Esophagus (tissue), 2 donors: ENCODE measurements around the gene MAN1A1. TPM values are rescaled to one million over a fixed set of nuclear protein-coding genes. Genes with fewer than 3 reads are reported as not detected.

Experiments used
- H3K27ac ChIP-seq, 2 donors: one replicate each; pipeline ENCODE4 v1.5.1; 2013; ENCODE audit warnings: low read depth in 2 of 2, mild to moderate bottlenecking in 2 of 2, inconsistent platforms in 1 of 2, low read length in 1 of 2, moderate library complexity in 1 of 2
- H3K27me3 ChIP-seq, 2 donors: one replicate each; pipeline ENCODE4 v1.6.1; 2013; ENCODE audit warnings: low read length in 2 of 2, control low read depth in 1 of 2, mild to moderate bottlenecking in 1 of 2; ENCODE audit not compliant: insufficient read depth in 2 of 2, control insufficient read depth in 1 of 2
- H3K36me3 ChIP-seq, 2 donors: one replicate each; pipeline ENCODE4 v1.6.1; 2013; ENCODE audit warnings: low read length in 1 of 2; ENCODE audit not compliant: control insufficient read depth in 2 of 2, insufficient read depth in 2 of 2
- H3K4me1 ChIP-seq, 2 donors: one replicate each; pipeline ENCODE4 v1.6.1; 2013; ENCODE audit warnings: low read length in 1 of 2; ENCODE audit not compliant: control insufficient read depth in 2 of 2, insufficient read depth in 2 of 2
- H3K4me3 ChIP-seq, 2 donors: one replicate each; pipeline ENCODE4 v1.5.1; 2013; ENCODE audit warnings: low read length in 2 of 2, mild to moderate bottlenecking in 2 of 2, low read depth in 1 of 2, moderate library complexity in 1 of 2
- H3K9me3 ChIP-seq, 2 donors: one replicate each; pipeline ENCODE4 v1.6.1; 2013; ENCODE audit warnings: mild to moderate bottlenecking in 2 of 2, low read depth in 1 of 2, low read length in 1 of 2, moderate library complexity in 1 of 2; ENCODE audit not compliant: control insufficient read depth in 2 of 2, insufficient read depth in 1 of 2
- WGBS, 2 donors: extraction: QIAGEN DNeasy Blood & Tissue Kit; methylation state at CpG; one replicate each; pipeline ENCODE4 v1.1.7; 2013; 5-methylcytosine and 5-hydroxymethylcytosine counted together
- polyA plus RNA-seq, 2 donors: library from polyadenylated mRNA; stranded (reverse); fragments of 200-250 nt; gene quantifications; one replicate each; pipeline ENCODE4 v1.2.3, GENCODE V29; 2013
- donor health status: healthy with polysubstance abuse.
- donor health status: Bipolar disorder and iron deficiency.

Gene MAN1A1
- polyA plus RNA-seq, 2 donors, result 2.0 to 5.3 TPM

- Histone ChIP-seq H3K27me3 (no peaks in the 10 kb centered on the region), H3K4me1 (peaks cover 0 to 4% of the 10 kb centered on the region in 2 donors), H3K4me3 (peak overlapping the region; percentile 81 to 93), H3K9me3 (no peaks in the 10 kb centered on the region), H3K27ac (peak overlapping the region; percentile 72 to 87), H3K36me3 (no peaks in the 10 kb centered on the region)
- 8 to 12% methylated on average over 16 of the region's 16 CpGs for WGBS, 2 donors
Observed at GRCh38 chr6:119347466-119348095, 2.0 kb downstream of the MAN1A1 start.

DNA sequence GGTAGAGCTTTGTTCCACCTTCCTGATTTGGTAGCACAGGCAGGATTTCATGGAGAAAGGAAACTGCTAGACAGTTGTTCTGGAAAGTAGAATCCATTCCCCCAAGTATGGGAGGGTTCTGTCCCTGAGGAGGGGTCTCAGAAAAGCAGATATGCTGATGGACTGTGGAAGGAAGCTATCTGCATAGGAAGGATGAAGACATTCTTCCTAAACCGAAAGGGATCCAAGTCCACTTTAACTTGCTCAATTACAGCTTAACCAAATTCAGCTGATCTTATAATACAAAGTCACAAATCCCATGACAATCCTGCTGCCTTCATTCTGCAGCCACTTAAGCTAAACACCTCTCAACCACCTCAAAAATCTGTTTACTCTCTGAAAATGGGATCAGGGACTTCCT, 2.6 kb downstream of the MAN1A1 start:
- Histone ChIP-seq H3K27me3 (no peaks in the 10 kb centered on the region), H3K36me3 (no peaks in the 10 kb centered on the region), H3K27ac (no peak overlapping the region), H3K4me3 (peak overlapping the region in 1 of 2 donors; percentile 81), H3K9me3 (no peaks in the 10 kb centered on the region), H3K4me1 (peaks cover 0 to 4% of the 10 kb centered on the region in 2 donors)
- 20 to 29% methylated on average over 1 of the region's 1 CpG for WGBS, 2 donors

DNA sequence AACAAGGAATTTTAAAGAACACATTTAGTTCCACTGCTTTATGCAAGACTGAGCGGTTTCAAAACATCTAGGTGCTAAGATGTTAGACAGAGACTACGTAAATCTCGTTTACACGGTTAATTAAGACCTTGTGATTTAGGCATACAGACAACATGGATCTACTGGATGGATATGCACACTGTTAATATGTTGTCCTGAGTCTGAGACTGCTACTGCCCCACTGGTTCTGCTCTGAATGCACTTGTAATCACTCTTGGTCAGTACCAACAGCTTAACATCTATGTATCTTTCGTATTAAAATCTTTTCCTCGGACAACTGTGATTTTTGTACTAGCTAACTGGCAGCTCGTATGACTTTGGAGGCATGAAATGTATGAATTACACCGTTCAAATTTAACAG, 3.1 kb downstream of the MAN1A1 start:
- Histone ChIP-seq H3K4me3 (peak overlapping the region in 1 of 2 donors; percentile 81), H3K9me3 (no peaks in the 10 kb centered on the region), H3K4me1 (peaks cover 0 to 4% of the 10 kb centered on the region in 2 donors), H3K27me3 (no peaks in the 10 kb centered on the region), H3K27ac (no peak overlapping the region), H3K36me3 (no peaks in the 10 kb centered on the region)
- 51 to 65% methylated on average over 8 of the region's 8 CpGs for WGBS, 2 donors

- peaks cover 0 to 4% of the 10 kb centered on the region in 2 donors for H3K4me1 ChIP-seq
Observed at GRCh38 chr6:119345114-119345513, 4.4 kb downstream of the MAN1A1 start.

GRCh38 chr6:119344306-119344705, 5.3 kb downstream of the MAN1A1 start:
- Histone ChIP-seq H3K27ac (no peak overlapping the region), H3K4me3 (no peak overlapping the region), H3K36me3 (no peaks in the 10 kb centered on the region), H3K27me3 (no peaks in the 10 kb centered on the region), H3K9me3 (no peaks in the 10 kb centered on the region), H3K4me1 (peaks cover 0 to 4% of the 10 kb centered on the region in 2 donors)
- WGBS, 2 donors, result 41 to 63% methylated on average over 1 of the region's 1 CpG

More at GRCh38 chr6:119345114-119345513, 4.4 kb downstream of the MAN1A1 start:
- WGBS, 2 donors, result 47 to 92% methylated on average over 2 of the region's 2 CpGs
- Histone ChIP-seq H3K27me3 (no peaks in the 10 kb centered on the region), H3K36me3 (no peaks in the 10 kb centered on the region), H3K4me3 (no peak overlapping the region), H3K27ac (no peak overlapping the region), H3K9me3 (no peaks in the 10 kb centered on the region)

- Histone ChIP-seq H3K4me1 (peaks cover 0 to 4% of the 10 kb centered on the region in 2 donors), H3K36me3 (no peaks in the 10 kb centered on the region), H3K27me3 (no peaks in the 10 kb centered on the region), H3K27ac (no peak overlapping the region), H3K4me3 (no peak overlapping the region), H3K9me3 (no peaks in the 10 kb centered on the region)
- WGBS, 2 donors, result 82 to 86% methylated on average over 5 of the region's 5 CpGs
Observed at GRCh38 chr6:119343573-119344146, 5.9 kb downstream of the MAN1A1 start.

GRCh38 chr6:119343167-119343566, 6.4 kb downstream of the MAN1A1 start:
- no peaks in the 10 kb centered on the region for H3K36me3 ChIP-seq
- no peak overlapping the region for H3K27ac ChIP-seq
- H3K4me1 ChIP-seq, result peaks cover 0 to 3% of the 10 kb centered on the region in 2 donors
- no peak overlapping the region for H3K4me3 ChIP-seq
- 86 to 88% methylated on average over 4 of the region's 4 CpGs for whole genome bisulfite sequencing, 2 donors
- no peaks in the 10 kb centered on the region for H3K27me3 ChIP-seq
- H3K9me3 ChIP-seq, result no peaks in the 10 kb centered on the region

GRCh38 chr6:119342430-119342829, 7.1 kb downstream of the MAN1A1 start:
- no peaks in the 10 kb centered on the region for H3K9me3 ChIP-seq
- H3K4me1 ChIP-seq, result no peaks in the 10 kb centered on the region
- no peaks in the 10 kb centered on the region for H3K36me3 ChIP-seq
- H3K4me3 ChIP-seq, result no peak overlapping the region
- H3K27ac ChIP-seq, result no peak overlapping the region
- 84 to 86% methylated on average over 3 of the region's 3 CpGs for WGBS, 2 donors
- H3K27me3 ChIP-seq, result no peaks in the 10 kb centered on the region

- Histone ChIP-seq H3K27me3 (no peaks in the 10 kb centered on the region), H3K27ac (no peak overlapping the region), H3K4me1 (no peaks in the 10 kb centered on the region), H3K4me3 (no peak overlapping the region), H3K9me3 (no peaks in the 10 kb centered on the region), H3K36me3 (no peaks in the 10 kb centered on the region)
- WGBS, 2 donors, result 54 to 75% methylated on average over 8 of the region's 8 CpGs
Observed at GRCh38 chr6:119340796-119341487, 8.6 kb downstream of the MAN1A1 start.
